GM12892 (cell line): ENCODE measurements around the gene TMEM147.

Experiments
- POLR2A ChIP-seq: IDR thresholded peaks from 2 replicates; pipeline ENCODE4 v1.6.1; 2011; ENCODE audit warnings: low read depth, low read length, control low read depth
- POLR2AphosphoS5 ChIP-seq: IDR thresholded peaks from 2 replicates; pipeline ENCODE4 v1.6.1; 2011; ENCODE audit warnings: low read depth, low read length, control low read depth

- TF ChIP-seq POLR2AphosphoS5 (no peak), POLR2A (no peak)
Measured at GRCh38 chr19:35521124-35521743, 24.2 kb upstream of the TMEM147 start.
